CD14-positive monocyte (primary cell): ENCODE data around the gene SH3RF3. TPM values are rescaled to one million over a fixed set of nuclear protein-coding genes. Genes with fewer than 3 reads are reported as not detected.
A peak's percentile ranks its signal among the peaks of the same experiment; 100 is the strongest.

Experiments
- DNase-seq, 3 donors: peaks; one replicate each; pipeline ENCODE4 v3.0.0-alpha.2; 2011 to 2022
- H2AFZ ChIP-seq: 2 replicates; pipeline ENCODE4 v1.6.0; 2012; ENCODE audit warnings: mild to moderate bottlenecking, low read depth, low read length, inconsistent platforms; ENCODE audit not compliant: insufficient read depth, poor library complexity, severe bottlenecking
- H3K27ac ChIP-seq, 2 donors: 1 replicate in 1 of 2; 2 replicates in 1 of 2; pipeline ENCODE4 v1.5.1; 2012 to 2013; ENCODE audit warnings: low read length in 2 of 2, control low read depth in 1 of 2, inconsistent platforms in 1 of 2, low read depth in 1 of 2, mild to moderate bottlenecking in 1 of 2
- H3K27me3 ChIP-seq, 2 donors: one replicate each; pipeline versions ENCODE4 v1.6.0 to v1.6.1; 2011 to 2013; ENCODE audit warnings: low read length in 2 of 2; ENCODE audit not compliant: control insufficient read depth in 2 of 2, insufficient read depth in 2 of 2
- H3K36me3 ChIP-seq, 2 donors: replicated peaks in 1 of 2; 1 replicate in 1 of 2; 2 replicates in 1 of 2; pipeline versions ENCODE4 v1.5.1 to v1.6.1; 2012 to 2013; ENCODE audit warnings: low read length in 2 of 2, control low read depth in 1 of 2, inconsistent platforms in 1 of 2, mild to moderate bottlenecking in 1 of 2; ENCODE audit not compliant: insufficient read depth in 2 of 2, control insufficient read depth in 1 of 2
- H3K4me1 ChIP-seq, 2 donors: 1 replicate in 1 of 2; 2 replicates in 1 of 2; pipeline versions ENCODE4 v1.5.1 to v1.6.1; 2012 to 2013; ENCODE audit warnings: low read length in 2 of 2, control low read depth in 1 of 2, inconsistent platforms in 1 of 2, mild to moderate bottlenecking in 1 of 2, moderate library complexity in 1 of 2; ENCODE audit not compliant: insufficient read depth in 2 of 2, control insufficient read depth in 1 of 2
- H3K4me2 ChIP-seq: replicated peaks from 2 replicates; pipeline ENCODE3; 2012; ENCODE audit warnings: low read length, moderate library complexity, mild to moderate bottlenecking; ENCODE audit not compliant: poor library complexity, severe bottlenecking; ENCODE audit errors: extremely low read depth
- H3K4me3 ChIP-seq, 3 experiments: fragments of 200-600 bp in 1 of 3; sonication (generic) in 1 of 3; replicated peaks in 1 of 3; 1 replicate in 2 of 3; 2 replicates in 1 of 3; pipeline ENCODE4 v1.5.1; 2011 to 2013; ENCODE audit warnings: low read length in 3 of 3, mild to moderate bottlenecking in 3 of 3, control low read depth in 2 of 3, low read depth in 2 of 3, inconsistent platforms in 1 of 3, moderate library complexity in 1 of 3
- H3K79me2 ChIP-seq: 2 replicates; pipeline ENCODE4 v1.6.0; 2012; ENCODE audit warnings: mild to moderate bottlenecking, control low read depth, inconsistent platforms, low read length, moderate library complexity; ENCODE audit not compliant: insufficient read depth
- H3K9ac ChIP-seq: 2 replicates; pipeline ENCODE4 v1.6.0; 2017; ENCODE audit warnings: low read length, mild to moderate bottlenecking; ENCODE audit not compliant: insufficient read depth, poor library complexity, severe bottlenecking
- H3K9me3 ChIP-seq, 2 donors: replicated peaks in 1 of 2; 1 replicate in 1 of 2; 2 replicates in 1 of 2; pipeline versions ENCODE4 v1.5.1 to v1.6.1; 2012 to 2013; ENCODE audit warnings: low read length in 2 of 2, control low read depth in 1 of 2; ENCODE audit not compliant: control insufficient read depth in 1 of 2, insufficient read depth in 1 of 2
- H4K20me1 ChIP-seq: 2 replicates; pipeline ENCODE4 v1.6.0; 2012; ENCODE audit warnings: mild to moderate bottlenecking, low read length, control low read depth, moderate library complexity; ENCODE audit not compliant: insufficient read depth
- H3K27ac Mint-ChIP-seq, 7 donors: one replicate each; pipeline ENCODE4 v1.8.0; 2020; ENCODE audit warnings: mild to moderate bottlenecking in 7 of 7, mixed read lengths in 7 of 7, moderate library complexity in 6 of 7, inconsistent platforms in 2 of 7
- H3K27me3 Mint-ChIP-seq, 3 donors: one replicate each; pipeline ENCODE4 v1.8.0; 2021 to 2022; ENCODE audit warnings: low read depth in 3 of 3, mild to moderate bottlenecking in 3 of 3, mixed read lengths in 3 of 3, moderate library complexity in 3 of 3, inconsistent platforms in 1 of 3
- H3K36me3 Mint-ChIP-seq, 2 donors: one replicate each; pipeline ENCODE4 v1.8.0; 2020; ENCODE audit warnings: mixed read lengths in 2 of 2, inconsistent platforms in 1 of 2, mild to moderate bottlenecking in 1 of 2
- H3K4me1 Mint-ChIP-seq: one replicate; pipeline ENCODE4 v1.8.0; 2020; ENCODE audit warnings: mild to moderate bottlenecking, mixed read lengths
- H3K4me3 Mint-ChIP-seq, 2 donors: one replicate each; pipeline ENCODE4 v1.8.0; 2020; ENCODE audit warnings: mild to moderate bottlenecking in 2 of 2, mixed read lengths in 2 of 2, moderate library complexity in 1 of 2
- H3K9me3 Mint-ChIP-seq, 7 donors: one replicate each; pipeline ENCODE4 v1.8.0; 2020 to 2022; ENCODE audit warnings: mixed read lengths in 7 of 7, mild to moderate bottlenecking in 6 of 7, moderate library complexity in 6 of 7, inconsistent platforms in 2 of 7
- WGBS: methylation state at CpG from one replicate; pipeline ENCODE4 v1.1.5; 2013; ENCODE audit warnings: missing lambda C conversion rate; ENCODE audit not compliant: insufficient coverage; 5-methylcytosine and 5-hydroxymethylcytosine counted together
- intact Hi-C, 2 donors: fragments of 100-400 bp; cut with micrococcal nuclease; formaldehyde crosslinking; loops; one replicate each; pipeline versions ENCODE4 v1.15.0 to v1.15.1; 2023
- polyA plus RNA-seq, 3 donors: library from polyadenylated mRNA; depleted of rRNA in 1 of 3; unstranded in 2 of 3; stranded (reverse) in 1 of 3; fragments of 300-500 nt in 2 of 3; fragments of >200 nt in 1 of 3; fragmentation: Illumina TruSeq in 2 of 3; gene quantifications; 1 replicate in 2 of 3; 2 replicates in 1 of 3; pipeline ENCODE4 v1.2.3, GENCODE V29; 2012 to 2021
- TF ChIP-seq, protein P1 (sequence below): fragments of 200-600 bp; IDR thresholded peaks from one replicate; pipeline ENCODE4 v1.8.0; 2022; ENCODE audit warnings: antibody characterized with exemption, mild to moderate bottlenecking

The SH3RF3 gene
- polyA plus RNA-seq, 3 donors, result 0.25 to 0.75 (median 0.34) TPM

DNA sequence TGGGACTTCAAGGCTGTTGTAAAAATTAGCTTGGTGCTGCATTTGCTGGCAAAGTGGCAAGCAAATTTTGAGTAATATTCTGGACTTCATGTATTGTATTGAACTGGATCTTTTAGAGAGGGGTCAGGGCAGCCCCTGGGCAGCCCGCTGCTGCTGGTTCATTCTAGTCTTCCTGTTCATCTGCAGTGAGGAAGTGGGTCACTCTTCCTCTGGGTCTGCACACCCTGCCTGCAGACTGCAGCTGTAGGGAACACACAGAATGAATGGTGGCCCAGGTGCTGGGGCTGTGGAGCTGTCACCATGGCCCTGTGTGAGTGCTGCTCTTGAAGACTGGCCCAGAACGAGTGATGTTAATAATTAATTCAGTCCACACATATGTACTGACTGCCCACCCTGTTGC is 9.4 kb downstream of the SH3RF3 start:
- H3K4me1 ChIP-seq, result no peaks in the 10 kb centered on the region
- no peak overlapping the region for H3K9ac ChIP-seq
- TF ChIP-seq, protein P1, sequence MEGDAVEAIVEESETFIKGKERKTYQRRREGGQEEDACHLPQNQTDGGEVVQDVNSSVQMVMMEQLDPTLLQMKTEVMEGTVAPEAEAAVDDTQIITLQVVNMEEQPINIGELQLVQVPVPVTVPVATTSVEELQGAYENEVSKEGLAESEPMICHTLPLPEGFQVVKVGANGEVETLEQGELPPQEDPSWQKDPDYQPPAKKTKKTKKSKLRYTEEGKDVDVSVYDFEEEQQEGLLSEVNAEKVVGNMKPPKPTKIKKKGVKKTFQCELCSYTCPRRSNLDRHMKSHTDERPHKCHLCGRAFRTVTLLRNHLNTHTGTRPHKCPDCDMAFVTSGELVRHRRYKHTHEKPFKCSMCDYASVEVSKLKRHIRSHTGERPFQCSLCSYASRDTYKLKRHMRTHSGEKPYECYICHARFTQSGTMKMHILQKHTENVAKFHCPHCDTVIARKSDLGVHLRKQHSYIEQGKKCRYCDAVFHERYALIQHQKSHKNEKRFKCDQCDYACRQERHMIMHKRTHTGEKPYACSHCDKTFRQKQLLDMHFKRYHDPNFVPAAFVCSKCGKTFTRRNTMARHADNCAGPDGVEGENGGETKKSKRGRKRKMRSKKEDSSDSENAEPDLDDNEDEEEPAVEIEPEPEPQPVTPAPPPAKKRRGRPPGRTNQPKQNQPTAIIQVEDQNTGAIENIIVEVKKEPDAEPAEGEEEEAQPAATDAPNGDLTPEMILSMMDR, result no peak
- WGBS, result 8% methylated on average over 2 of the region's 2 CpGs
- Mint-ChIP-seq H3K9me3 (no peaks in the 10 kb centered on the region), H3K4me1 (peaks cover 5% of the 10 kb centered on the region), H3K36me3 (no peaks in the 10 kb centered on the region), H3K27me3 (peaks cover 11 to 21% (median 18%) of the 10 kb centered on the region in 3 donors), H3K27ac (peak overlapping the region in 1 of 7 donors; percentile 19), H3K4me3 (no peak overlapping the region)
- no peak overlapping the region for H2AFZ ChIP-seq
- intact Hi-C loops, result loop anchor here in 1 of 2 donors (10.0 kb wide), 1 partner anchor 236 kb away; no protein-coding TSS in a partner anchor
- no peaks in the 10 kb centered on the region for H3K36me3 ChIP-seq
- no peak overlapping the region for H3K27ac ChIP-seq
- H3K9me3 ChIP-seq, result no peaks in the 10 kb centered on the region
- H3K27me3 ChIP-seq, result peaks cover 0 to 12% of the 10 kb centered on the region in 2 donors
- DNase-seq, result no peak
- H4K20me1 ChIP-seq, result no peaks in the 10 kb centered on the region
- no peak overlapping the region for H3K4me3 ChIP-seq
- H3K4me2 ChIP-seq, result no peak overlapping the region
- no peaks in the 10 kb centered on the region for H3K79me2 ChIP-seq

DNA sequence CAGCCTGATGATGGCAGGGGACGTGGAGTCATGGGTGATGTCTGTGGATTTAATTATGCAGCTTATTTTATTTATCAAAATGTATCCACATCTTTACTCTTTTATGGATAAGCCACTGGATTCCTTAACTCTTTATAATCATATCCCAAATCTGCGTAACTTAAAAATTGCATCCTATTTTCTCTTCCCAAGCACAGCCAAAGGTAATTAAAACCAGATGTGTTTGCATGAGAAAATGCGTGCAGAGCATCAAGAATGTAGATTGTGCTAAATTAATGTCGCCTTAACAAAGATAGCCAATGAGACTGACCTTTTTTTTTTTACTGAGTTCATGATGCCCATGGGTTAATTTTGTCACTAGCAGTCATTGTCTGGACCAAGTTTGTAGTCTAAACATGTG is 10.0 kb downstream of the SH3RF3 start:
- Mint-ChIP-seq H3K4me1 (peaks cover 5% of the 10 kb centered on the region), H3K27me3 (peaks cover 7 to 18% (median 15%) of the 10 kb centered on the region in 3 donors), H3K9me3 (no peaks in the 10 kb centered on the region), H3K4me3 (no peak overlapping the region), H3K27ac (no peak overlapping the region), H3K36me3 (no peaks in the 10 kb centered on the region)
- intact Hi-C loops, result loop anchor here in 1 of 2 donors (10.0 kb wide), 1 partner anchor 236 kb away; no protein-coding TSS in a partner anchor
- TF ChIP-seq, protein P1, result no peak
- H3K27me3 ChIP-seq, result peaks cover 0 to 9% of the 10 kb centered on the region in 2 donors
- no peak overlapping the region for H3K27ac ChIP-seq
- H3K79me2 ChIP-seq, result no peaks in the 10 kb centered on the region
- no peaks in the 10 kb centered on the region for H3K36me3 ChIP-seq
- DNase-seq, result no peak
- H3K9ac ChIP-seq, result no peak overlapping the region
- H3K4me2 ChIP-seq, result no peak overlapping the region
- no peak overlapping the region for H3K4me3 ChIP-seq
- no peaks in the 10 kb centered on the region for H4K20me1 ChIP-seq
- H3K9me3 ChIP-seq, result no peaks in the 10 kb centered on the region
- H2AFZ ChIP-seq, result no peak overlapping the region
- H3K4me1 ChIP-seq, result no peaks in the 10 kb centered on the region
- 100% methylated on average over 2 of the region's 4 CpGs for WGBS
